COLO668 (cell line): Measurements from ENCODE around the gene DEF6.

Source experiments
- DNase-seq: peaks from one replicate; lab custom pipeline; 2025; ENCODE audit not compliant: unreplicated experiment; lab: John Stamatoyannopoulos, UW

The DEF6 gene

GRCh38 chr6:35343092-35343834, 45.6 kb downstream of the DEF6 start:
- no peak for DNase-seq

DNA sequence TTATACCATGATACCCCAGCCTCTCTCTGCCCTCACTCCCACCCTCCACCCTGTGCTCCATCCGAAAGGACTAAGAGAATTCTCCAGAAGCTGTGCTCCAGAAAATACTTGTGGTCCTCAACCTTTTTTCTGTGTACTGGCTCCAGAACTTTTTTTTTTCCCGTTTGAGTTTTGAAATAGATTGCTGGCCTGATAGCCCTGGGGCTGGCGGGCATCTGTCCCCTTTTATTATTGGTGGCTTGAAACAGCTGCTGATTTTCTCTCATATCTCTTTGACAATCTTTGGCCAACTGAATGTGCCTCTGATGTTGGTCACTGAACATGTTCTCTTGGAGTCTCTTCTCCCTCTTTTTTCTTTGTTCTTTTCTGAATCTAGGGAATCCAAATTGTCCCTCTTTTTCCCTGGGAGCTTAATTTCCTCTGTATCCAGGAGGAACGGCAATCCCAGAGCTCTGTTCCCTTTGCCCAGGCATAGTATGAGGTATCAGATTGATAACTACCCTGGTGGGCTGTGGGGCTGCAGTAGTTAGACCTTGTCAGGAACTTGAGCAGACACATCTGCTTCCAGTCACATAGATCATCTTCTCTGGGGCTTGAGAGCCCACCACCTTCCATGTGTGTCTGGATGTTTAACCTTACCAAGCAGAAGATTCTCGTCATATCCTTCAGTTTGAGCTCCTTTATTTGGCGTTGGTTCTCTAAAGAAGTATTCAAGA, 46.4 kb downstream of the DEF6 start:
- no peak for DNase-seq

GRCh38 chr6:35351422-35351821, 53.8 kb downstream of the DEF6 start:
- no peak for DNase-seq

GRCh38 chr6:35352735-35353134, 55.1 kb downstream of the DEF6 start:
- no peak for DNase-seq

DNA sequence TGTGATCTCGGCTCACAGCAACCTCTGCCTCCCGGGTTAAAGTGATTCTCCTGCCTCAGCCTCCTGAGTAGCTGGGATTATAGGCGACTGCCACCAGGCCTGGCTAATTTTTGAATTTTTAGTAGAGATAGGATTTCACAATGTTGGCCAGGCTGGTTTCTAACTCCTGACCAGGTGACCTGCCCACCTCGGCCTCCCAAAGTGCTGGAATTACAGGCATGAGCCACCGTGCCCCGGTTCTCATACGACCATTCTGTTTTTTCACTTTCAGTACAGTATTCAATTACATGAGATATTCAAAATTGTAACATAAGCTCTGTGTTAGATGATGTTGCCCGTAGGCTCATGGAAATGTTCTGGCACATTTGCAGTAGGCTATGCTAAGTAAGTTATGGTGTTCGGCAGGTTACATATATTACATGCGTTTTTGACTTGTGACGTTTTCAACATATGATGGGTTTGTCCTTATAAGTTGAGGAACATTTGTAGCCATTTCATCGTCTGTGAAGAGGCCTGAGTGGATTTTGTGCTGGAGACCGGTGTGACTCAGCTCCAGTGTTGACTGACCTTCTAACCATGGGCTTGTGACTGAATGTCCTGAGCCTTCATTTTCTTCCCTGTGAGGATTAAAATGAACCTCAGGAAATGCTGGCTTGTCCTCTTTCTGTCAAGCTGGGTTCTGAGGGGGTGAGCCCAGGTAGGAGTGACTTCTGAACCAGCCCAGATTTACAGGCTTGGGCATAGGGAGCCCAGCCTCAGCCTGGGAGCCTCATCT, 56.9 kb downstream of the DEF6 start:
- DNase-seq = no peak

DNA sequence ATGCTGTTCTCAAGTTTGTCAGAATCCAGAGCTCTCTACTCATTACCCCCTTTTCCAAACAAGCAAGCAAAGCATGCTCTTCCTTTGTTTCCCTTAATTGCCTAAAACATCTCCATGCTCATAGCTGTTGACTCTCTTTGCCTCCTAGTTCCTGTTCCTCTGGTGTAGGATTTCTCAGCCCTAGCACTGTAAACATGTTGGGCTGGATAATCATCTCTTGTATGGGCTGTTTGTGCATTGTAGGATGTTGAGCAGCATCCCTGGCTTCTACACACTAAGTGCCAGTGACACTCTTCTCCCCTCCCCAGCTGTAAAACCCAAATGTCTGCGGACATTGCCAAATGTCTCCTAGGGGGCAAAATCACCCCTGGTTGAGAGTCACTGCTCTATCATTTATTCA, 58.8 kb downstream of the DEF6 start:
- no peak for DNase-seq

- DNase-seq = no peak
These were observed 60.1 kb downstream of the DEF6 start for GRCh38 chr6:35357677-35358076.

DNA sequence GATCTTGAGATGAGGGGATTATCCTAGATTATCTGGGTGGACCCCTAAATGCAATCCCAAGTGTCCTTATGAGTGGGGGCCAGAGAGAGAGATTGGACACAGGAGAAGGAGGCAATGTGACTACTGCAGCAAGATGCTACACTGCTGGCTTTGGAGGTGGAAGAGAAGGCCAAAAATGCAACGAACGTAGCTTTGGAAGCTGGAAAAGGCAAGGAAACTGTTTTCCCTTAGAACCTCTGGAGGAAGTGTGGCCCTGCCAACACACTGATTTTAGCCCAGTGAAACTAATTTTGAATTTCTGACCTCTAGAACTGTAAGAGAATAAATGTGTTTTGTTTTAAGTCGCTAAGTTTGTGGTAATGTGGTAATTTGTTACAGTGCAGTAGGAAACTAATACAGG, 60.5 kb downstream of the DEF6 start:
- DNase-seq = no peak

GRCh38 chr6:35359346-35359743, 61.7 kb downstream of the DEF6 start:
- no peak for DNase-seq

- no peak for DNase-seq
These were observed 62.2 kb downstream of the DEF6 start for GRCh38 chr6:35359744-35360348.

- no peak for DNase-seq
These were observed 62.9 kb downstream of the DEF6 start for GRCh38 chr6:35360349-35361138.

DNA sequence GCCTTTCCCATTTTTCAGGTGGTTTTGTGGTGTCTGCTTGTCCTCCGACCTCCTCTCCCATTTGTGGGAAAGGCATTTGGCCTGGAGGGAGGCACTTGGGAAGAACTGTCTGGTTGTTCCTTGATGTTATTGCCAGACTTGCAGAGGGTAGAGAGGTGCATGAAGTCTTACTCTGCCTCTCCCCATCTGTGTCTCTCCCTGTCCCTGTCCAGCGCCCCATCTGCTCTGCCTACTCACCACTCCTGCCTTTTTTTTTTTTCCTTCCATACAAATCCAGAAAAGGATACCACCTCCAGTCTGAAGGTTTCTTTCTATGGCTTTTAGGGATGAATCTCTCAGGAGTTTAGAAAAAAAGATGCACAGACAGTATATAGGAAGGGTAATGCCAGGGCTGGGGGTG, 64.6 kb downstream of the DEF6 start:
- no peak for DNase-seq

GRCh38 chr6:35363293-35363750, 65.7 kb downstream of the DEF6 start:
- no peak for DNase-seq

DNA sequence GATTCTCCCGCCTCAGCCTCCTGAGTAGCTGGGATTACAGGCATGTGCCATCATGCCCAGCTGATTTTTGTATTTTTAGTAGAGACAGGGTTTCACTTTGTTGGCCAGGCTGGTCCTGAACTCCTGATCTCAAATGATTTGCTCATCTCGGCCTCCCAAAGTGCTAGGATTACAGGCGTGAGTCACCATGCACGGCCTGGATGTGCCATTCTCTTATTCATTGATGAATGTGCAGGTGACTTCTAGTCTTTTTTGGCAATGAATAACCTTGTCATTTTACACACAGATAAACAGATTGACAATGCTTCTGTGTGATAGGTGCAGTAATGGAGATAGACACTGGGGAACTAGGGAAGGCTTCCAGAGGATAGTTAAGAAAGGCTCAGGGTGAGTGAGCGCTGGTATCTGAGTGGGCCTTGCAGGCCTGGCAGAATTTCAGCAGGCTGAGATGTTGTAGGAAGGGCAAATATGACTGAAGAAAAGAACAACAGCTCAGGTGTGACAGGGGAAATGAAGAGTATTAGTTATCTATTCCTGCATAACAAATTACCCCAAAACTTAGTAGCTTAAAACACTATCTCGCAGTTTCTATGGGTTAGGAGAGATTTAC, 68.1 kb downstream of the DEF6 start:
- no peak for DNase-seq

GRCh38 chr6:35366204-35366596, 68.6 kb downstream of the DEF6 start:
- no peak for DNase-seq

- no peak for DNase-seq
These were observed 70.0 kb downstream of the DEF6 start for GRCh38 chr6:35367646-35368037.

DNA sequence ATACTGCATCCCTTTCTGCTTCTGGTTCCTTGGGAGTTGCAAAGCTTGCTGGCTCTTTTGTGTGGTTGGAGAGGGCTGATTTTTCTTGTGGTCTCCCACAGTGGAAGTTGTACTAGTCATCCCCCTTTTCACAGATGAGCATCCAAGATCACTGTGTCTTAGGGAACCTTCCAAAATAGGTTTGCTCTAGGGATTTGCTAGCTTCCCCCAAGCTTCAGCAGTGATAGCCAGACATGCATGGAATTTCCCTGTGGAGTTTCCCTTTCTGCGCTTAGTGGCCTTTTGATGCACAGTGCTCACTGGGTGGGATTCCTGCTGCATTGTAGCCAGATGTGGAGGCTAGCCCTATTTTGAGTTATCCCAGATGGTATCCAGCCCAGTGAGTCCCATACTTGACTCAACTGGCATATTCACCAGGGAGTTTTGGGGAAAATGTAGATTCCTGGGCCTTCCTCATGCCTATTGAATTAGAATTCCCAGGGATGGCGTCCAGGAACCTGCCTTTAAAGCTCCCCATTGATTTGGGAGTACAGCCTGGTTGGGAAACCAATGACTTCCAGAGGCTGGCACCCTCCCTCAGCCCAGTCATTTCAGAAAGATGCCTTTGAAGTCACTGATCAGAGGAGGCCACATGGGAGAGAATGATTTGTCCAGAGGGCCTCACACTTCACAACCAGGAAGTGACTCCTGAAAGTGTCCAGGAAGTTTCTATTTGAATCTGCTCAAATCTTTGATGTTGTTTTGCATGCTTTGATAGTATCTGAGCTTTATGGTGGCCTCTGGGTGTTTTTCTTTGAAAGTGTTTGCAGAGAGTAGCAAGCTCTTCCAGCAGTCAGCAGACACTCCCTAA, 70.6 kb downstream of the DEF6 start:
- DNase-seq = no peak

GRCh38 chr6:35370124-35370741, 72.6 kb downstream of the DEF6 start:
- no peak for DNase-seq
